ENCODE data around the gene GBA2.

GBA2 gene

GRCh38 chr9:35783418-35783817, 34.4 kb upstream of the GBA2 start:
- Histone ChIP-seq H3K9ac (ENCODE audit: low read length) (no peak overlapping the region), H3K4me3 (ENCODE audit: low read length) (no peak overlapping the region), H3K36me3 (ENCODE audit: control insufficient read depth, insufficient read depth, low read length, severe bottlenecking) (no peaks in the 10 kb centered on the region), H3K4me1 (ENCODE audit: control insufficient read depth, insufficient read depth, low read length) (no peaks in the 10 kb centered on the region), H3K27me3 (replicated peaks; ENCODE audit: control insufficient read depth, insufficient read depth, low read length) (peaks cover 16% of the 10 kb centered on the region), H3K9me3 (ENCODE audit: control insufficient read depth, low read length) (no peaks in the 10 kb centered on the region)
- no peak for DNase-seq (ENCODE audit: low read depth)

- H3K4me1 ChIP-seq (ENCODE audit: control insufficient read depth, insufficient read depth, low read length), result no peaks in the 10 kb centered on the region
- peaks cover 16% of the 10 kb centered on the region for H3K27me3 ChIP-seq (replicated peaks; ENCODE audit: control insufficient read depth, insufficient read depth, low read length)
- H3K36me3 ChIP-seq (ENCODE audit: control insufficient read depth, insufficient read depth, low read length, severe bottlenecking), result no peaks in the 10 kb centered on the region
- no peak overlapping the region for H3K4me3 ChIP-seq (ENCODE audit: low read length)
- H3K9ac ChIP-seq (ENCODE audit: low read length), result no peak overlapping the region
- no peaks in the 10 kb centered on the region for H3K9me3 ChIP-seq (ENCODE audit: control insufficient read depth, low read length)
- no peak for DNase-seq (ENCODE audit: low read depth)
Measured at GRCh38 chr9:35781066-35781465, 32.0 kb upstream of the GBA2 start.

GRCh38 chr9:35778496-35778895, 29.5 kb upstream of the GBA2 start:
- Histone ChIP-seq H3K4me1 (ENCODE audit: control insufficient read depth, insufficient read depth, low read length) (no peaks in the 10 kb centered on the region), H3K4me3 (ENCODE audit: low read length) (no peak overlapping the region), H3K9ac (ENCODE audit: low read length) (no peak overlapping the region), H3K27me3 (replicated peaks; ENCODE audit: control insufficient read depth, insufficient read depth, low read length) (peaks cover 11% of the 10 kb centered on the region), H3K9me3 (ENCODE audit: control insufficient read depth, low read length) (no peaks in the 10 kb centered on the region), H3K36me3 (ENCODE audit: control insufficient read depth, insufficient read depth, low read length, severe bottlenecking) (no peaks in the 10 kb centered on the region)
- DNase-seq (ENCODE audit: low read depth), result no peak

- H3K36me3 ChIP-seq (ENCODE audit: control insufficient read depth, insufficient read depth, low read length, severe bottlenecking), result no peaks in the 10 kb centered on the region
- no peak overlapping the region for H3K4me3 ChIP-seq (ENCODE audit: low read length)
- no peaks in the 10 kb centered on the region for H3K9me3 ChIP-seq (ENCODE audit: control insufficient read depth, low read length)
- DNase-seq (ENCODE audit: low read depth), result no peak
- H3K9ac ChIP-seq (ENCODE audit: low read length), result no peak overlapping the region
- peaks cover 12% of the 10 kb centered on the region for H3K4me1 ChIP-seq (ENCODE audit: control insufficient read depth, insufficient read depth, low read length)
- peaks cover 11% of the 10 kb centered on the region for H3K27me3 ChIP-seq (replicated peaks; ENCODE audit: control insufficient read depth, insufficient read depth, low read length)
Measured at GRCh38 chr9:35776018-35776417, 27.0 kb upstream of the GBA2 start.

- DNase-seq (ENCODE audit: low read depth), result no peak
- H3K9me3 ChIP-seq (ENCODE audit: control insufficient read depth, low read length), result no peaks in the 10 kb centered on the region
- peaks cover 20% of the 10 kb centered on the region for H3K4me1 ChIP-seq (ENCODE audit: control insufficient read depth, insufficient read depth, low read length)
- no peak overlapping the region for H3K4me3 ChIP-seq (ENCODE audit: low read length)
- H3K27me3 ChIP-seq (replicated peaks; ENCODE audit: control insufficient read depth, insufficient read depth, low read length), result peaks cover 7% of the 10 kb centered on the region
- H3K9ac ChIP-seq (ENCODE audit: low read length), result no peak overlapping the region
- no peaks in the 10 kb centered on the region for H3K36me3 ChIP-seq (ENCODE audit: control insufficient read depth, insufficient read depth, low read length, severe bottlenecking)
Measured at GRCh38 chr9:35774907-35775635, 26.0 kb upstream of the GBA2 start.

- H3K9me3 ChIP-seq (ENCODE audit: control insufficient read depth, low read length), result no peaks in the 10 kb centered on the region
- DNase-seq (ENCODE audit: low read depth), result no peak
- H3K9ac ChIP-seq (ENCODE audit: low read length), result no peak overlapping the region
- H3K4me3 ChIP-seq (ENCODE audit: low read length), result no peak overlapping the region
- H3K27me3 ChIP-seq (replicated peaks; ENCODE audit: control insufficient read depth, insufficient read depth, low read length), result no peaks in the 10 kb centered on the region
- H3K4me1 ChIP-seq (ENCODE audit: control insufficient read depth, insufficient read depth, low read length), result peaks cover 20% of the 10 kb centered on the region
- no peaks in the 10 kb centered on the region for H3K36me3 ChIP-seq (ENCODE audit: control insufficient read depth, insufficient read depth, low read length, severe bottlenecking)
Measured at GRCh38 chr9:35771943-35772342, 22.9 kb upstream of the GBA2 start.

- H3K9ac ChIP-seq (ENCODE audit: low read length), result no peak overlapping the region
- no peaks in the 10 kb centered on the region for H3K36me3 ChIP-seq (ENCODE audit: control insufficient read depth, insufficient read depth, low read length, severe bottlenecking)
- no peaks in the 10 kb centered on the region for H3K9me3 ChIP-seq (ENCODE audit: control insufficient read depth, low read length)
- peak overlapping the region; percentile 10 for H3K4me3 ChIP-seq (ENCODE audit: low read length)
- H3K4me1 ChIP-seq (ENCODE audit: control insufficient read depth, insufficient read depth, low read length), result peaks cover 20% of the 10 kb centered on the region
- H3K27me3 ChIP-seq (replicated peaks; ENCODE audit: control insufficient read depth, insufficient read depth, low read length), result no peaks in the 10 kb centered on the region
- DNase-seq (ENCODE audit: low read depth), result peak; percentile 14
Measured at GRCh38 chr9:35771534-35771933, 22.5 kb upstream of the GBA2 start.

- Histone ChIP-seq H3K4me1 (ENCODE audit: control insufficient read depth, insufficient read depth, low read length) (peaks cover 20% of the 10 kb centered on the region), H3K36me3 (ENCODE audit: control insufficient read depth, insufficient read depth, low read length, severe bottlenecking) (no peaks in the 10 kb centered on the region), H3K27me3 (replicated peaks; ENCODE audit: control insufficient read depth, insufficient read depth, low read length) (no peaks in the 10 kb centered on the region), H3K9ac (ENCODE audit: low read length) (no peak overlapping the region), H3K4me3 (ENCODE audit: low read length) (peak overlapping the region; percentile 10), H3K9me3 (ENCODE audit: control insufficient read depth, low read length) (no peaks in the 10 kb centered on the region)
- DNase-seq (ENCODE audit: low read depth), result no peak
Measured at GRCh38 chr9:35771075-35771433, 22.0 kb upstream of the GBA2 start.

- Histone ChIP-seq H3K4me3 (ENCODE audit: low read length) (no peak overlapping the region), H3K27me3 (replicated peaks; ENCODE audit: control insufficient read depth, insufficient read depth, low read length) (no peaks in the 10 kb centered on the region), H3K9me3 (ENCODE audit: control insufficient read depth, low read length) (no peaks in the 10 kb centered on the region), H3K4me1 (ENCODE audit: control insufficient read depth, insufficient read depth, low read length) (peaks cover 20% of the 10 kb centered on the region), H3K36me3 (ENCODE audit: control insufficient read depth, insufficient read depth, low read length, severe bottlenecking) (no peaks in the 10 kb centered on the region), H3K9ac (ENCODE audit: low read length) (no peak overlapping the region)
- DNase-seq (ENCODE audit: low read depth), result no peak
Measured at GRCh38 chr9:35769763-35770162, 20.7 kb upstream of the GBA2 start.

- no peaks in the 10 kb centered on the region for H3K36me3 ChIP-seq (ENCODE audit: control insufficient read depth, insufficient read depth, low read length, severe bottlenecking)
- H3K9me3 ChIP-seq (ENCODE audit: control insufficient read depth, low read length), result no peaks in the 10 kb centered on the region
- no peak overlapping the region for H3K4me3 ChIP-seq (ENCODE audit: low read length)
- peaks cover 20% of the 10 kb centered on the region for H3K4me1 ChIP-seq (ENCODE audit: control insufficient read depth, insufficient read depth, low read length)
- H3K9ac ChIP-seq (ENCODE audit: low read length), result no peak overlapping the region
- no peaks in the 10 kb centered on the region for H3K27me3 ChIP-seq (replicated peaks; ENCODE audit: control insufficient read depth, insufficient read depth, low read length)
- no peak for DNase-seq (ENCODE audit: low read depth)
Measured at GRCh38 chr9:35767458-35767857, 18.4 kb upstream of the GBA2 start.

- Histone ChIP-seq H3K9me3 (ENCODE audit: control insufficient read depth, low read length) (no peaks in the 10 kb centered on the region), H3K9ac (ENCODE audit: low read length) (no peak overlapping the region), H3K4me1 (ENCODE audit: control insufficient read depth, insufficient read depth, low read length) (peaks cover 17% of the 10 kb centered on the region), H3K27me3 (replicated peaks; ENCODE audit: control insufficient read depth, insufficient read depth, low read length) (no peaks in the 10 kb centered on the region), H3K4me3 (ENCODE audit: low read length) (no peak overlapping the region), H3K36me3 (ENCODE audit: control insufficient read depth, insufficient read depth, low read length, severe bottlenecking) (no peaks in the 10 kb centered on the region)
- no peak for DNase-seq (ENCODE audit: low read depth)
Measured at GRCh38 chr9:35766997-35767396, 18.0 kb upstream of the GBA2 start.

GRCh38 chr9:35763803-35764202, 14.8 kb upstream of the GBA2 start:
- Histone ChIP-seq H3K9ac (ENCODE audit: low read length) (no peak overlapping the region), H3K4me3 (ENCODE audit: low read length) (no peak overlapping the region), H3K27me3 (replicated peaks; ENCODE audit: control insufficient read depth, insufficient read depth, low read length) (no peaks in the 10 kb centered on the region), H3K4me1 (ENCODE audit: control insufficient read depth, insufficient read depth, low read length) (peaks cover 5% of the 10 kb centered on the region), H3K9me3 (ENCODE audit: control insufficient read depth, low read length) (no peaks in the 10 kb centered on the region), H3K36me3 (ENCODE audit: control insufficient read depth, insufficient read depth, low read length, severe bottlenecking) (no peaks in the 10 kb centered on the region)
- no peak for DNase-seq (ENCODE audit: low read depth)
